ENCODE data around the gene LARP4B. TPM values are rescaled to one million over a fixed set of nuclear protein-coding genes. Genes with fewer than 3 reads are reported as not detected.

Gene LARP4B
- total RNA-seq, 1 donor from 2014 or later: 90.2 TPM

GRCh38 chr10:802506-802905 is 129.0 kb downstream of the LARP4B start:
- peaks cover 33% of the 10 kb centered on the region for H3K36me3 Mint-ChIP-seq
- no peak for TF ChIP-seq CTCF (IDR thresholded peaks at IDR 0.05; ENCODE audit: unreplicated experiment)
- no peaks in the 10 kb centered on the region for H3K27me3 Mint-ChIP-seq (ENCODE audit: low read depth)
- H3K27ac Mint-ChIP-seq: no peak overlapping the region
- H3K4me3 Mint-ChIP-seq: no peak overlapping the region
- peaks cover 33% of the 10 kb centered on the region for H3K9me3 Mint-ChIP-seq
- no peaks in the 10 kb centered on the region for H3K4me1 Mint-ChIP-seq
- DNase-seq (ENCODE audit: low spot score in 2 of 2, unreplicated experiment in 2 of 2): no peak

GRCh38 chr10:797179-797578 is 134.3 kb downstream of the LARP4B start:
- Mint-ChIP-seq H3K9me3 (peaks cover 57% of the 10 kb centered on the region), H3K36me3 (peaks cover 52% of the 10 kb centered on the region), H3K4me1 (no peaks in the 10 kb centered on the region), H3K27ac (no peak overlapping the region), H3K27me3 (ENCODE audit: low read depth) (no peaks in the 10 kb centered on the region), H3K4me3 (no peak overlapping the region)
- no peak for DNase-seq (ENCODE audit: low spot score in 2 of 2, unreplicated experiment in 2 of 2)
- TF ChIP-seq CTCF (IDR thresholded peaks at IDR 0.05; ENCODE audit: unreplicated experiment): no peak

DNA sequence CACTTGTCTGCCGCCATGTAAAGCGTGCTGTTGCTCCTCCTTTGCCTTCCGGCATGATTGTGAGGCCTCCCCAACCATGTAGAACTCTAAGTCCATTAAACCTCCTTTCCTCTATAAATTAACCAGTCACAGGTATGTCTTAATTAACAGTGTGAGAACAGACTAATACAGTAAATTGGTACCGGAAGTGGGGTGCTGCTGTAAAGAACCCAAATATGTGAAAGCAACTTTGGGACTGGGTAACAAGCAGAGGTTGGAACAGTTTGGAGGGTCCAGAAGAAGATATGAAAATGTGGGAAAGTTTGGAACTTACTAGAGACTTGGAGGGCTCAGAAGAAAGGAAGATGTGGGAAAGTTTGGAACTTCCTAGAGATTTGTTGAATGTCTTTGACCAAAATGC is 135.3 kb downstream of the LARP4B start:
- peaks cover 52% of the 10 kb centered on the region for H3K36me3 Mint-ChIP-seq

GRCh38 chr10:794382-794956 is 137.0 kb downstream of the LARP4B start:
- TF ChIP-seq CTCF (IDR thresholded peaks at IDR 0.05; ENCODE audit: unreplicated experiment): no peak
- Mint-ChIP-seq H3K9me3 (peaks cover 41% of the 10 kb centered on the region), H3K4me1 (no peaks in the 10 kb centered on the region), H3K27me3 (ENCODE audit: low read depth) (no peaks in the 10 kb centered on the region), H3K36me3 (peaks cover 41% of the 10 kb centered on the region), H3K4me3 (no peak overlapping the region), H3K27ac (no peak overlapping the region)
- peak in 1 of 2 experiments; percentile 29 for DNase-seq (ENCODE audit: low spot score in 2 of 2, unreplicated experiment in 2 of 2)

More for the DNA sequence above, 135.3 kb downstream of the LARP4B start:
- DNase-seq (ENCODE audit: low spot score in 2 of 2, unreplicated experiment in 2 of 2): no peak
- Mint-ChIP-seq H3K4me1 (no peaks in the 10 kb centered on the region), H3K4me3 (no peak overlapping the region), H3K27me3 (ENCODE audit: low read depth) (no peaks in the 10 kb centered on the region), H3K9me3 (peaks cover 52% of the 10 kb centered on the region), H3K27ac (no peak overlapping the region)
- no peak for TF ChIP-seq CTCF (IDR thresholded peaks at IDR 0.05; ENCODE audit: unreplicated experiment)

- no peaks in the 10 kb centered on the region for H3K27me3 Mint-ChIP-seq (ENCODE audit: low read depth)
- peaks cover 27% of the 10 kb centered on the region for H3K9me3 Mint-ChIP-seq
- H3K4me1 Mint-ChIP-seq: peaks cover 2% of the 10 kb centered on the region
- DNase-seq (ENCODE audit: low spot score in 2 of 2, unreplicated experiment in 2 of 2): no peak
- peaks cover 25% of the 10 kb centered on the region for H3K36me3 Mint-ChIP-seq
- no peak overlapping the region for H3K27ac Mint-ChIP-seq
- no peak for TF ChIP-seq CTCF (IDR thresholded peaks at IDR 0.05; ENCODE audit: unreplicated experiment)
- no peak overlapping the region for H3K4me3 Mint-ChIP-seq
Observed at GRCh38 chr10:792792-793100, 138.8 kb downstream of the LARP4B start.

Measured in mesothelial cell of epicardium (in vitro differentiated cells).